Measurements from ENCODE around the gene CARD9.

DNA sequence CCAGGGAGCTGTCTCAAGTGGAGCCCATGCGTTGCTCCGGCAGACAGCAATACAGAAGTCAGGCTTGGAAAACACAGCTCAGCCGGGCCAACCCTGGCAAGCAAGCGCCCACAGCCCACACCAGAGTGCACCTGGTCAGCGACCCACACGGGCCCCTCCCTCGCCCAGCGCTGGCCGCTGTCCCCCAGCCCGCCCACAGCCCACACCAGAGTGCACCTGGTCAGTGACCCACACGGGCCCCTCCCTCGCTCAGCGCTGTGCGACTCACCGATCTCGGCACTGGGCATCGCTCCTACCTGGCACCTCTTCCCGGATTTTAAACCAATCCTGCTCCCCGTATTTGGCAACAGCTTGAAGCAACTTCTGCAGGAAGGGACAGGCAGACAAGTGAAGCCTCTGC, 13.7 kb upstream of the CARD9 start:
- no peak for TF ChIP-seq EP300 (IDR thresholded peaks at IDR 0.05)
- TF ChIP-seq, protein P1, sequence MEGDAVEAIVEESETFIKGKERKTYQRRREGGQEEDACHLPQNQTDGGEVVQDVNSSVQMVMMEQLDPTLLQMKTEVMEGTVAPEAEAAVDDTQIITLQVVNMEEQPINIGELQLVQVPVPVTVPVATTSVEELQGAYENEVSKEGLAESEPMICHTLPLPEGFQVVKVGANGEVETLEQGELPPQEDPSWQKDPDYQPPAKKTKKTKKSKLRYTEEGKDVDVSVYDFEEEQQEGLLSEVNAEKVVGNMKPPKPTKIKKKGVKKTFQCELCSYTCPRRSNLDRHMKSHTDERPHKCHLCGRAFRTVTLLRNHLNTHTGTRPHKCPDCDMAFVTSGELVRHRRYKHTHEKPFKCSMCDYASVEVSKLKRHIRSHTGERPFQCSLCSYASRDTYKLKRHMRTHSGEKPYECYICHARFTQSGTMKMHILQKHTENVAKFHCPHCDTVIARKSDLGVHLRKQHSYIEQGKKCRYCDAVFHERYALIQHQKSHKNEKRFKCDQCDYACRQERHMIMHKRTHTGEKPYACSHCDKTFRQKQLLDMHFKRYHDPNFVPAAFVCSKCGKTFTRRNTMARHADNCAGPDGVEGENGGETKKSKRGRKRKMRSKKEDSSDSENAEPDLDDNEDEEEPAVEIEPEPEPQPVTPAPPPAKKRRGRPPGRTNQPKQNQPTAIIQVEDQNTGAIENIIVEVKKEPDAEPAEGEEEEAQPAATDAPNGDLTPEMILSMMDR (IDR thresholded peaks at IDR 0.05) = no peak
- TF ChIP-seq POLR2A (IDR thresholded peaks at IDR 0.05) = no peak
- TF ChIP-seq POLR2AphosphoS5 (IDR thresholded peaks at IDR 0.05) = no peak

Measured in suprapubic skin (tissue), 4 donors.